Nephron progenitor cell (in vitro differentiated cells): Measurements from ENCODE around the gene SLC26A2.

ENCODE experiments used
- DNase-seq: peaks from one replicate; pipeline ENCODE4 v3.0.0; 2021
- H3K27ac Mint-ChIP-seq: 2 replicates; pipeline ENCODE4 v1.8.0; 2021; ENCODE audit warnings: mild to moderate bottlenecking, moderate library complexity, mixed read lengths
- H3K27me3 Mint-ChIP-seq: 2 replicates; pipeline ENCODE4 v1.8.0; 2021; ENCODE audit warnings: mild to moderate bottlenecking, low read depth, mixed read lengths; ENCODE audit not compliant: poor library complexity
- H3K36me3 Mint-ChIP-seq: 2 replicates; pipeline ENCODE4 v1.8.0; 2021; ENCODE audit warnings: low read depth, mixed read lengths
- H3K4me1 Mint-ChIP-seq: 2 replicates; pipeline ENCODE4 v1.8.0; 2021; ENCODE audit warnings: mixed read lengths
- H3K4me3 Mint-ChIP-seq: 2 replicates; pipeline ENCODE4 v1.8.0; 2021; ENCODE audit warnings: mild to moderate bottlenecking, moderate library complexity, mixed read lengths
- H3K9me3 Mint-ChIP-seq: 2 replicates; pipeline ENCODE4 v1.8.0; 2021; ENCODE audit warnings: mild to moderate bottlenecking, moderate library complexity, mixed read lengths
- TF ChIP-seq, protein P1 (sequence below): fragments of 200-600 bp; sonication (generic); IDR thresholded peaks from 2 replicates; pipeline ENCODE4 v1.5.0; 2021; ENCODE audit warnings: antibody characterized with exemption

SLC26A2 gene

GRCh38 chr5:150017226-150018005, 56.9 kb downstream of the SLC26A2 start:
- Mint-ChIP-seq H3K27ac (no peak overlapping the region), H3K9me3 (peaks cover 30% of the 10 kb centered on the region), H3K36me3 (peaks cover 91% of the 10 kb centered on the region), H3K27me3 (peaks cover 3% of the 10 kb centered on the region), H3K4me3 (no peak overlapping the region), H3K4me1 (peaks cover 8% of the 10 kb centered on the region)
- no peak for DNase-seq
- TF ChIP-seq, protein P1, sequence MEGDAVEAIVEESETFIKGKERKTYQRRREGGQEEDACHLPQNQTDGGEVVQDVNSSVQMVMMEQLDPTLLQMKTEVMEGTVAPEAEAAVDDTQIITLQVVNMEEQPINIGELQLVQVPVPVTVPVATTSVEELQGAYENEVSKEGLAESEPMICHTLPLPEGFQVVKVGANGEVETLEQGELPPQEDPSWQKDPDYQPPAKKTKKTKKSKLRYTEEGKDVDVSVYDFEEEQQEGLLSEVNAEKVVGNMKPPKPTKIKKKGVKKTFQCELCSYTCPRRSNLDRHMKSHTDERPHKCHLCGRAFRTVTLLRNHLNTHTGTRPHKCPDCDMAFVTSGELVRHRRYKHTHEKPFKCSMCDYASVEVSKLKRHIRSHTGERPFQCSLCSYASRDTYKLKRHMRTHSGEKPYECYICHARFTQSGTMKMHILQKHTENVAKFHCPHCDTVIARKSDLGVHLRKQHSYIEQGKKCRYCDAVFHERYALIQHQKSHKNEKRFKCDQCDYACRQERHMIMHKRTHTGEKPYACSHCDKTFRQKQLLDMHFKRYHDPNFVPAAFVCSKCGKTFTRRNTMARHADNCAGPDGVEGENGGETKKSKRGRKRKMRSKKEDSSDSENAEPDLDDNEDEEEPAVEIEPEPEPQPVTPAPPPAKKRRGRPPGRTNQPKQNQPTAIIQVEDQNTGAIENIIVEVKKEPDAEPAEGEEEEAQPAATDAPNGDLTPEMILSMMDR: no peak

DNA sequence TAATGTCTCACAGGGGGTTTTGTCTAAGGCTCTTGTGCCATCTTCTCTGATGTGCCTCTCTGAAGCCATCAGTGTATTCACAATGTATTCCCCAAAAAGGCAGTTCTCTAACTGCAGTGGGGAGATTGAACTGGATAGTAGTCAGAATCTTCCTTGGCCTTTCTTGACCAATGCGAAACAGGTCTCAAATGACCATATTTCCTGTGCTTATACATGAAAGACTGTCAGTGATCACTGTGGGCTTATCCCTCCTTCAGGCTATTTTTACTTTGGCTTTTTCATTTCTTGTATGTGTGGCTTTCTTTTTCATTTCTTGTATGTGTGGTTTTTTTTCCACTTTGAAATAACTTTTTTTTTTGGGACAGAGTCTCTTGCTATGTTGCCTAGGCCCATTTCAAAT, 59.7 kb downstream of the SLC26A2 start:
- Mint-ChIP-seq H3K9me3 (peaks cover 19% of the 10 kb centered on the region), H3K36me3 (peaks cover 78% of the 10 kb centered on the region), H3K27me3 (peaks cover 3% of the 10 kb centered on the region), H3K4me1 (peaks cover 20% of the 10 kb centered on the region), H3K27ac (peak overlapping the region; percentile 30), H3K4me3 (no peak overlapping the region)
- no peak for DNase-seq
- TF ChIP-seq, protein P1: no peak

- no peak overlapping the region for H3K4me3 Mint-ChIP-seq
- H3K27me3 Mint-ChIP-seq: peaks cover 3% of the 10 kb centered on the region
Observed at GRCh38 chr5:150021491-150022157, 61.1 kb downstream of the SLC26A2 start.

DNA sequence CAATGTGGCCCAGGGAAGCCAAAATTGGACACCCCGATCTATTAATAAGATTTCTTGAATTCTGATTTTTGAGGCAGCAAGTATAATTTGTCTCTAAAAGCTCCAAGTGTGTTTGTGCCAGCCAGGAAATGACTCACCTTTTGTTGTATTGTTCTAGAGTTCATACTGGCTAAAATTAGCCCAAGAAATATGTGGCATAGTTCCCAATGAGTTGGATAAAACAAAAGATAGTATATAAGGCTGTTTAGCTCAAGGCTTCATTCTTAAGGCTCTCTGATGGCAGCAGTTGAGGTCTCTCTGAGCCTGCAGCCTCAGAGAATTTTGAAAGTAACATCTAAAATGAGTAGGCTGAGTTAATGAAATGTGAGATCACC, 61.6 kb downstream of the SLC26A2 start:
- Mint-ChIP-seq H3K27ac (no peak overlapping the region), H3K4me1 (peaks cover 20% of the 10 kb centered on the region), H3K9me3 (no peaks in the 10 kb centered on the region), H3K4me3 (no peak overlapping the region), H3K27me3 (peaks cover 3% of the 10 kb centered on the region), H3K36me3 (peaks cover 75% of the 10 kb centered on the region)
- TF ChIP-seq, protein P1: no peak
- no peak for DNase-seq

More at GRCh38 chr5:150021491-150022157, 61.1 kb downstream of the SLC26A2 start:
- peaks cover 5% of the 10 kb centered on the region for H3K9me3 Mint-ChIP-seq
- H3K36me3 Mint-ChIP-seq: peaks cover 77% of the 10 kb centered on the region
- H3K27ac Mint-ChIP-seq: peak overlapping the region; percentile 87
- TF ChIP-seq, protein P1: no peak
- no peak for DNase-seq
- peaks cover 20% of the 10 kb centered on the region for H3K4me1 Mint-ChIP-seq

DNA sequence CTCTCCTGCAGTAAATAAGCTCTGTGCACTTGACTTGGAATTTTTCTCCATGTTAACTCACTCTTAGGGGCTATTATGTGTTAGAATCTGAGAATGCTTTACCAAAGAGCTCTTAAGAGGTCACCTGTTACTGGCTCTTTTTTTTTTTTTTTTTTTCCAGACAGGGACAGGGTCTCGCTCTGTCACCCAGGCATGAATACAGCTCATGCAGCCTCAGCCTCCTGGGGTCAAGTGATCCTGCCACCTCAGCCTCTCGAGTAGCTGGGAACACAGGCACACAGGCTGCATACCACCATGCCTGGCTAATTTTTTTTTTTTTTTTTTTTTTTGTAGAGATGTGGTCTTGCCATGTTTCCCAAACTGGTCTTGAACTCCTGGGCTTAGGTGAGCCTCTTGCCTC, 62.1 kb downstream of the SLC26A2 start:
- TF ChIP-seq, protein P1: no peak
- H3K4me1 Mint-ChIP-seq: peaks cover 20% of the 10 kb centered on the region
- H3K27ac Mint-ChIP-seq: peak overlapping the region; percentile 12
- H3K36me3 Mint-ChIP-seq: peaks cover 74% of the 10 kb centered on the region
- H3K27me3 Mint-ChIP-seq: peaks cover 3% of the 10 kb centered on the region
- peak; percentile 19 for DNase-seq
- no peak overlapping the region for H3K4me3 Mint-ChIP-seq
- no peaks in the 10 kb centered on the region for H3K9me3 Mint-ChIP-seq
